Mesothelial cell of epicardium (in vitro differentiated cells): ENCODE data around the gene HLA-DPA1. TPM values are rescaled to one million over a fixed set of nuclear protein-coding genes. Genes with fewer than 3 reads are reported as not detected.
A peak's percentile ranks its signal among the peaks of the same experiment; 100 is the strongest.

Experiments used
- DNase-seq, 2 experiments: peaks; one replicate each; pipeline ENCODE4 v3.0.0; 2021; ENCODE audit warnings: low spot score in 2 of 2; ENCODE audit not compliant: unreplicated experiment in 2 of 2
- H3K27ac Mint-ChIP-seq: 2 replicates; pipeline ENCODE4 v1.8.0; 2021; ENCODE audit warnings: mixed read lengths
- H3K27me3 Mint-ChIP-seq: 2 replicates; pipeline ENCODE4 v1.8.0; 2021; ENCODE audit warnings: low read depth, mixed read lengths
- H3K36me3 Mint-ChIP-seq: 2 replicates; pipeline ENCODE4 v1.8.0; 2021; ENCODE audit warnings: mixed read lengths
- H3K4me1 Mint-ChIP-seq: 2 replicates; pipeline ENCODE4 v1.8.0; 2021; ENCODE audit warnings: mixed read lengths
- H3K4me3 Mint-ChIP-seq: 2 replicates; pipeline ENCODE4 v1.8.0; 2021; ENCODE audit warnings: mild to moderate bottlenecking, moderate library complexity, mixed read lengths
- H3K9me3 Mint-ChIP-seq: 2 replicates; pipeline ENCODE4 v1.8.0; 2021; ENCODE audit warnings: mixed read lengths
- total RNA-seq: library from RNA; stranded (reverse); gene quantifications from 3 replicates; pipeline ENCODE4 v1.2.1, GENCODE V29; 2021
- TF ChIP-seq, protein P1 (sequence below): fragments of 200-600 bp; sonication (generic); IDR thresholded peaks from one replicate; pipeline ENCODE4 v1.5.0; 2021; ENCODE audit warnings: antibody characterized with exemption; ENCODE audit not compliant: unreplicated experiment

Gene HLA-DPA1
- total RNA-seq, 1 donor from 2014 or later, result 2.2 TPM

DNA sequence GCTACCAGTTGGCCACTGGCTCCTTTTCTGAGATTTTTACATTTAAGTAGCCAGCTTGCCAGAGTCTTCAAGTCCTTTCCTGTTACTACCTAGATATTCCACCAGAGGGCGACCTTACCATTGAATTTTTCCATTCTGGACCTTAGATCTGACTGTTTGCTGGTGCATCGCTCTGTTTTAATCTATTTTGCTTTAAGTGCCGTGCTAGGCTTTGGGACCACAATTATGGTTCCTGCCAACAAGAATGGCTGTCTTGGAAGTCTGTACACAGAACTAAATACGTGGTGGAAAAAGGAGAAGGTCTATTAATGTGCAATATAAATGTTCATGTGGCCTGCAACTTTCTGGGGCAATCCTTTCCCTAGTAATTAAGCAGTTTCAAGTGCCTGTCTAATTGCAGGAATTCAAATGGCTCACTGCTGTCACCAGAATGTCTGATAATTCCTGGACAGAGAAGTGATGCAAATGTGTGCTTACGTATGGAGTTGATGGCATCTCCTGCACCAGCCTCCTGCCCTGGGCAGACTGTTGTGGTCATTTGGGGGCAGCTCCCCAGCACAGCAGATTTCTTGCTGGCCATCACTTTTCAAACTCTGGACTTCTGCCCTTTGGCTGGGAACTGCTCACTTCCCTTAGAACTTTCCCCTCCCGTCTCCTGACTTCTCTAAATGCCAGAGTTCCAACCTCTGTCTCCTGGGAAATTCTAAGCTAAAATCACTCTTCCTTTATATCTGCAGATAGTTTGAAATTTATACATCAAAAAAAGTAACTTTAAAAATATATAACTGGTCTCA lies 58.4 kb downstream of the HLA-DPA1 start:
- DNase-seq, result no peak
- TF ChIP-seq, protein P1, sequence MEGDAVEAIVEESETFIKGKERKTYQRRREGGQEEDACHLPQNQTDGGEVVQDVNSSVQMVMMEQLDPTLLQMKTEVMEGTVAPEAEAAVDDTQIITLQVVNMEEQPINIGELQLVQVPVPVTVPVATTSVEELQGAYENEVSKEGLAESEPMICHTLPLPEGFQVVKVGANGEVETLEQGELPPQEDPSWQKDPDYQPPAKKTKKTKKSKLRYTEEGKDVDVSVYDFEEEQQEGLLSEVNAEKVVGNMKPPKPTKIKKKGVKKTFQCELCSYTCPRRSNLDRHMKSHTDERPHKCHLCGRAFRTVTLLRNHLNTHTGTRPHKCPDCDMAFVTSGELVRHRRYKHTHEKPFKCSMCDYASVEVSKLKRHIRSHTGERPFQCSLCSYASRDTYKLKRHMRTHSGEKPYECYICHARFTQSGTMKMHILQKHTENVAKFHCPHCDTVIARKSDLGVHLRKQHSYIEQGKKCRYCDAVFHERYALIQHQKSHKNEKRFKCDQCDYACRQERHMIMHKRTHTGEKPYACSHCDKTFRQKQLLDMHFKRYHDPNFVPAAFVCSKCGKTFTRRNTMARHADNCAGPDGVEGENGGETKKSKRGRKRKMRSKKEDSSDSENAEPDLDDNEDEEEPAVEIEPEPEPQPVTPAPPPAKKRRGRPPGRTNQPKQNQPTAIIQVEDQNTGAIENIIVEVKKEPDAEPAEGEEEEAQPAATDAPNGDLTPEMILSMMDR, result peak; percentile 93
- H3K9me3 Mint-ChIP-seq, result no peaks in the 10 kb centered on the region
- no peaks in the 10 kb centered on the region for H3K36me3 Mint-ChIP-seq
- no peak overlapping the region for H3K27ac Mint-ChIP-seq
- H3K4me1 Mint-ChIP-seq, result no peaks in the 10 kb centered on the region
- H3K4me3 Mint-ChIP-seq, result no peak overlapping the region
- H3K27me3 Mint-ChIP-seq, result peaks cover 67% of the 10 kb centered on the region

Other genes starting within 250 kb of the HLA-DPA1 start
- gene TAP2, start 234.9 kb downstream of the HLA-DPA1 start, total RNA-seq, result 22.9 to 24.2 TPM (median 23.6 TPM) in 3 replicates
- gene PSMB8, start 229.6 kb downstream of the HLA-DPA1 start, total RNA-seq, result 12.3 to 14.2 TPM (median 14.1 TPM) in 3 replicates
- gene TAP1, start 219.9 kb downstream of the HLA-DPA1 start, total RNA-seq, result 9.3 to 10.4 TPM (median 10.3 TPM) in 3 replicates
- gene PSMB9, start 219.5 kb downstream of the HLA-DPA1 start, total RNA-seq, result 0.81 to 0.82 TPM in 2 of 3 replicates, not detected in the other
- gene HLA-DMB, start 132.6 kb downstream of the HLA-DPA1 start, total RNA-seq, result not detected in 3 replicates
- gene HLA-DMA, start 120.6 kb downstream of the HLA-DPA1 start, total RNA-seq, result 1.7 to 2.1 TPM (median 2.0 TPM) in 3 replicates
- 235 to 261 TPM (median 246 TPM) in 3 replicates for gene BRD2, start 105.1 kb downstream of the HLA-DPA1 start, total RNA-seq
- 4.8 to 6.1 TPM (median 5.8 TPM) in 3 replicates for gene HLA-DOA, start 64.1 kb downstream of the HLA-DPA1 start, total RNA-seq
- gene HLA-DPB1, start 2.3 kb upstream of the HLA-DPA1 start, total RNA-seq, result 12.0 to 12.7 TPM (median 12.0 TPM) in 3 replicates
- 12.6 to 14.4 TPM (median 14.2 TPM) in 3 replicates for gene COL11A2, start 118.8 kb upstream of the HLA-DPA1 start, total RNA-seq
- 67.6 to 70.4 TPM (median 70.3 TPM) in 3 replicates for gene RXRB, start 127.0 kb upstream of the HLA-DPA1 start, total RNA-seq
- gene SLC39A7, start 127.2 kb upstream of the HLA-DPA1 start, total RNA-seq, result 138 to 140 TPM (median 140 TPM) in 3 replicates
- gene HSD17B8, start 131.0 kb upstream of the HLA-DPA1 start, total RNA-seq, result 15.0 to 15.3 TPM (median 15.1 TPM) in 3 replicates
- 55.8 to 59.0 TPM (median 56.0 TPM) in 3 replicates for gene RING1, start 134.9 kb upstream of the HLA-DPA1 start, total RNA-seq
- gene VPS52, start 198.2 kb upstream of the HLA-DPA1 start, total RNA-seq, result 67.2 to 69.8 TPM (median 69.6 TPM) in 3 replicates
- gene RPS18, start 198.4 kb upstream of the HLA-DPA1 start, total RNA-seq, result 2,626 to 2,771 TPM (median 2,750 TPM) in 3 replicates
- 3.9 to 4.6 TPM (median 4.3 TPM) in 3 replicates for gene B3GALT4, start 203.5 kb upstream of the HLA-DPA1 start, total RNA-seq
- gene WDR46, start 215.6 kb upstream of the HLA-DPA1 start, total RNA-seq, result 46.2 to 53.6 TPM (median 52.0 TPM) in 3 replicates
- 38.7 to 43.0 TPM (median 39.9 TPM) in 3 replicates for gene PFDN6, start 216.0 kb upstream of the HLA-DPA1 start, total RNA-seq
- gene RGL2, start 225.3 kb upstream of the HLA-DPA1 start, total RNA-seq, result 108 to 113 TPM (median 112 TPM) in 3 replicates
- gene TAPBP, start 240.4 kb upstream of the HLA-DPA1 start, total RNA-seq, result 62.8 to 68.3 TPM (median 64.4 TPM) in 3 replicates
- 33.2 to 36.0 TPM (median 35.8 TPM) in 3 replicates for gene ZBTB22, start 244.1 kb upstream of the HLA-DPA1 start, total RNA-seq
- 31.9 to 33.2 TPM (median 33.1 TPM) in 3 replicates for gene DAXX, start 249.3 kb upstream of the HLA-DPA1 start, total RNA-seq